Subcutaneous preadipocyte (primary cell): ENCODE measurements around the gene AEBP1. TPM values are rescaled to one million over a fixed set of nuclear protein-coding genes. Genes with fewer than 3 reads are reported as not detected.

ENCODE experiments used
- small RNA-seq: library from RNA; depleted of rRNA; stranded (forward); fragments of <200 nt; gene quantifications from one replicate; pipeline ENCODE3, GENCODE V24; 2012
- total RNA-seq: library from RNA; depleted of rRNA; stranded (reverse); fragments of >200 nt; gene quantifications from 2 replicates; pipeline ENCODE4 v1.2.3, GENCODE V29; 2012

AEBP1 gene
- total RNA-seq = 66.3 and 81.6 TPM in 2 replicates

DNA sequence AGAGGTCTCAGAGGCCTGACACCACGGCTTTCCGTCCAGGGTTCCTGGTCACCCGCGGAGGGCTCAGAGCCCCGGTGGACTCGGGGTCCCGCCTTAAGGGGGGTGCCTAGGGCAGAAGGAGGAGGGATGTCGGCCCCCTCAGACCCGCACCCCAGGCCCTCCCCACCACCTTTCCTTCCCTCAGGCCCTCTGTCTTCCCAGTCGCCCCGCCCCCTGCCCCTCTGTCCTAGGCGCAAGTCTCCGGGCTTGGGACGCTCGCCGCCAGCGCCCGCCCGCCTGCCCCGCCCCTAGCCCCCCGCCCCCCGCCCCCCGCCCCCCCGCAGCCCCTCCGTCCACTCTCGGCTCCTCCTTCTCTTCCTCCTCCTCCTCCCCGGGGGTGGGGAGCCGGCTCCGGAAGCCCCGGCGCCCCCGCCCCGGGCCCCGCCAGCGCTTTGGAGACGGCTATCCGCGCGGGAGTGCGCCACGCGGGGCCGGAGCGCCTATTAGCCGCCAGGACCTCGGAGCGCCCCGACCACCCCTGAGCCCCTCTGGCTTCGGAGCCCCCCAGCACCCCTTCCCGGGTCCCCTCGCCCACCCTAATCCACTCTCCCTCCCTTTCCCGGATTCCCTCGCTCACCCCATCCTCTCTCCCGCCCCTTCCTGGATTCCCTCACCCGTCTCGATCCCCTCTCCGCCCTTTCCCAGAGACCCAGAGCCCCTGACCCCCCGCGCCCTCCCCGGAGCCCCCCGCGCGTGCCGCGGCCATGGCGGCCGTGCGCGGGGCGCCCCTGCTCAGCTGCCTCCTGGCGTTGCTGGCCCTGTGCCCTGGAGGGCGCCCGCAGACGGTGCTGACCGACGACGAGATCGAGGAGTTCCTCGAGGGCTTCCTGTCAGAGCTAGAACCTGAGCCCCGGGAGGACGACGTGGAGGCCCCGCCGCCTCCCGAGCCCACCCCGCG lies at the start of gene AEBP1:
Gene AEBP1 (plus strand): TSS at position 423 of the 937 bp plus-strand sequence. CDS start 321 bp downstream, at position 744.

GRCh38 chr7:44065431-44066110 lies 38.6 kb upstream of the AEBP1 start, which contains the start of gene PGAM2:
PGAM2 (minus strand) TSS chr7:44065567; CDS start chr7:44065529, 38 bp downstream.

GRCh38 chr7:44123190-44124003 lies 19.3 kb downstream of the AEBP1 start, which contains the start of gene POLD2:
POLD2 (minus strand) TSS chr7:44123548; CDS start chr7:44122053, 1,495 bp downstream.

DNA sequence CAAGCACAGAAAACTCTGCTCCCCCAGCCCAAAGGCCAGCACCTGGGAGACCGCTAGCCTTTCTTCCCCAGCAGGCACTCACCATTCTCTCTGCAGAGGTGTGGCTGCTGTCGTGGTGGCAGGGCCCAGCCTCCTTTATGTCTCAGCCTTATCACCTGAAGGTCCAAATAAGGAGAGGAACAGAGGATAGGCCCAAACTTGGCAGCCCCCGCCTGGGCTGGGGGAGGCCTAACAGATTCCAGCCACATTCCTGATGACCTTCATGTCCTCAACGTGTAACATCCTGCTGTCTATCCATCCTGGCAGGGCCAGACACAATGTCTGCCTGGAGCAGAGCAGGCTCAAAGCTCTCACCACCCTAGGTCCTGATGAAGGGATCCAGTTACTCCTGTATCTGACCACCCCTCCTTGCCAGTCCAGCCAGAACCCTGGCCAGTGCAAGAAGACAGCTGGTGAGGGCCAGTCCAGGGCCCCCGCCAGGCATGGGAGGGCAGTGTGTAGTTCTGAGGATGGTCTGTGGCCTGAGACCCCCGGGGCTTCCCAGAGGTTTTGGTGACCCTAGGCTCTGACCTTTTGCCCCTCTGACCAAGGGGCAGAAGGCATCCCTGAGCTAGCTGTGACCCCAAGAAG lies 37.2 kb downstream of the AEBP1 start, which contains the start of gene MYL7:
Gene MYL7 (minus strand): TSS at position 112 of the 630 bp plus-strand sequence. CDS start 27 bp downstream, at position 85.

Small RNA genes lying within 50 kb of the gene (small RNA-seq; reads per million reads assigned to genes)
- not detected for gene RNA5SP230

Other genes with a start within 250 kb of the AEBP1 start
- 85.8 and 97.7 TPM in 2 replicates for gene MRPS24, start 234.8 kb upstream of the AEBP1 start, total RNA-seq
- gene URGCP, start 197.7 kb upstream of the AEBP1 start, total RNA-seq = 23.1 and 26.4 TPM in 2 replicates
- 9.4 and 9.6 TPM in 2 replicates for gene UBE2D4, start 177.9 kb upstream of the AEBP1 start, total RNA-seq
- gene SPDYE1, start 106.4 kb upstream of the AEBP1 start, total RNA-seq = under 0.01 TPM in 1 of 2 replicates, not detected in the other
- 77.2 and 92.3 TPM in 2 replicates for gene DBNL, start 59.6 kb upstream of the AEBP1 start, total RNA-seq
- 0.37 TPM in 1 of 2 replicates, not detected in the other for gene PGAM2, start 38.8 kb upstream of the AEBP1 start, total RNA-seq
- 19.8 and 22.1 TPM in 2 replicates for gene POLM, start 21.8 kb upstream of the AEBP1 start, total RNA-seq
- 195 and 222 TPM in 2 replicates for gene POLD2, start 19.2 kb downstream of the AEBP1 start, total RNA-seq
- gene MYL7, start 37.0 kb downstream of the AEBP1 start, total RNA-seq = 0.73 TPM in 1 of 2 replicates, not detected in the other
- gene GCK, start 85.1 kb downstream of the AEBP1 start, total RNA-seq = 0.73 and 1.6 TPM in 2 replicates
- gene YKT6, start 96.6 kb downstream of the AEBP1 start, total RNA-seq = 56.2 and 77.8 TPM in 2 replicates
- 0.73 and 0.98 TPM in 2 replicates for gene CAMK2B, start 221.2 kb downstream of the AEBP1 start, total RNA-seq